Testis (tissue), 3 donors: ENCODE results near the gene TIMMDC1. TPM values are rescaled to one million over a fixed set of nuclear protein-coding genes. Genes with fewer than 3 reads are reported as not detected.
A peak's percentile ranks its signal among the peaks of the same experiment; 100 is the strongest.
"Not testable (repeated sequence)": the region's sequence is repeated elsewhere in the genome, so short reads cannot be mapped to it uniquely, and the experiment has no call there.

Source experiments
- DNase-seq: peaks from one replicate; pipeline ENCODE4 v3.0.0-alpha.2; 2019
- H3K27ac ChIP-seq, 2 donors: fragments of 200-600 bp; sonication (generic); one replicate each; pipeline ENCODE4 v1.5.1; 2019
- H3K27me3 ChIP-seq: fragments of 200-600 bp; sonication (generic); one replicate; pipeline ENCODE4 v1.5.1; 2019
- H3K36me3 ChIP-seq: fragments of 200-600 bp; sonication (generic); one replicate; pipeline ENCODE4 v1.5.1; 2017; ENCODE audit warnings: low read depth; ENCODE audit errors: missing control alignments
- H3K4me1 ChIP-seq: fragments of 200-600 bp; sonication (generic); one replicate; pipeline ENCODE4 v1.5.1; 2019
- H3K4me3 ChIP-seq, 2 donors: fragments of 200-600 bp; sonication (generic); one replicate each; pipeline ENCODE4 v1.5.1; 2017 to 2019
- H3K9me3 ChIP-seq: fragments of 200-600 bp; sonication (generic); one replicate; pipeline ENCODE4 v1.5.1; 2017
- CTCF ChIP-seq, 3 experiments: fragments of 450-650 bp in 2 of 3; fragments of 200-600 bp in 1 of 3; sonication (generic) in 1 of 3; IDR thresholded peaks; one replicate each; pipeline ENCODE4 v1.5.1; 2016 to 2019; ENCODE audit warnings: antibody characterized with exemption in 3 of 3, mild to moderate bottlenecking in 2 of 3, moderate library complexity in 1 of 3
- POLR2A ChIP-seq: fragments of 450-650 bp; IDR thresholded peaks from one replicate; pipeline ENCODE4 v1.6.1; 2017; ENCODE audit warnings: antibody characterized with exemption, mild to moderate bottlenecking, moderate library complexity
- WGBS, 2 donors: methylation state at CpG; one replicate each; pipeline ENCODE4 v1.1.5; 2018; 5-methylcytosine and 5-hydroxymethylcytosine counted together
- intact Hi-C: fragments of 100-400 bp; cut with DNase I; formaldehyde crosslinking; loops from one replicate; pipeline ENCODE4 v1.15.1; 2023; ENCODE audit warnings: low total_unique reads
- polyA plus RNA-seq: library from polyadenylated mRNA; stranded (reverse); fragments of 350-450 nt; fragmentation: Illumina TruSeq; extraction: RNeasy Lipid Tissue Mini Kit (QIAGEN cat#74804); gene quantifications from one replicate; pipeline ENCODE4 v1.2.3, GENCODE V29; 2014; ENCODE audit warnings: low read depth, low replicate concordance; ENCODE audit not compliant: insufficient read depth
- total RNA-seq, 2 donors: library from RNA; depleted of rRNA; stranded (reverse); fragments of >200 nt; gene quantifications; one replicate each; pipeline ENCODE4 v1.2.3, GENCODE V29; 2016

Gene TIMMDC1
- total and polyA plus RNA-seq, 3 donors from 2014 or later, result 70.9 to 109 (median 81.4) TPM

GRCh38 chr3:119559441-119559963, 61.2 kb downstream of the TIMMDC1 start, which contains the start of gene CD80:
TSS of gene CD80 (minus strand) at chr3:119559614. CDS start at chr3:119557728, 1,886 bp downstream.
- Histone ChIP-seq H3K9me3 (no peaks in the 10 kb centered on the region), H3K27me3 (no peaks in the 10 kb centered on the region), H3K4me3 (no peak within 1 kb of the TSS), H3K27ac (no peak within 1 kb of the TSS), H3K4me1 (no peaks in the 10 kb centered on the region), H3K36me3 (no peaks in the 10 kb centered on the region)
- TF ChIP-seq CTCF (IDR thresholded peaks at IDR 0.05) (no peak), POLR2A (no peak)
- DNase-seq, result peak; percentile 78
- intact Hi-C loops, result no loop called here
- 57 to 70% methylated on average over 3 to 7 of the region's 7 CpGs for WGBS, 2 donors

DNA sequence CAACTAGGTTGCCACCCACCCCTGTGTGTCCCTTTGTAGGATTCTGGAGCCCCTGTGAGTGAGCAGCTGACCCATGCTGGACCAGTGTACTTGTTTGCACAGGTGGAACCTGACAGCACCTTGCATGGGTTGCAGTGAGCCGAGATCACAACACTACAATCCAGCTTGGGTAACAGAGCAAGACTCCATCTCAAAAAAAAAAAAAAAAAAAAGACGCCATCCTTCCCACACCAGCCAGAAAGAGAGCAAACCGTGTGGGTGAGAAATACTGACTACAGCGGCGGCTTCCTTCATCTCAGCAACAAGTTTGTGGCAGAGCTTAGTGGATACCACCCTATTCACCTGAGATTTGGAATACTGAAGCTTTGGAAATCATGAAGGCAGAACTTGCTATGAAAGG, 61.8 kb downstream of the TIMMDC1 start:
- H3K9me3 ChIP-seq, result no peaks in the 10 kb centered on the region
- H3K4me1 ChIP-seq, result no peaks in the 10 kb centered on the region
- WGBS, 2 donors, result 87 to 93% methylated on average over 5 of the region's 5 CpGs
- no peak for DNase-seq
- intact Hi-C loops, result no loop called here
- TF ChIP-seq POLR2A, result no peak
- no peak overlapping the region for H3K4me3 ChIP-seq
- H3K36me3 ChIP-seq, result no peaks in the 10 kb centered on the region
- no peak overlapping the region for H3K27ac ChIP-seq
- no peaks in the 10 kb centered on the region for H3K27me3 ChIP-seq

DNA sequence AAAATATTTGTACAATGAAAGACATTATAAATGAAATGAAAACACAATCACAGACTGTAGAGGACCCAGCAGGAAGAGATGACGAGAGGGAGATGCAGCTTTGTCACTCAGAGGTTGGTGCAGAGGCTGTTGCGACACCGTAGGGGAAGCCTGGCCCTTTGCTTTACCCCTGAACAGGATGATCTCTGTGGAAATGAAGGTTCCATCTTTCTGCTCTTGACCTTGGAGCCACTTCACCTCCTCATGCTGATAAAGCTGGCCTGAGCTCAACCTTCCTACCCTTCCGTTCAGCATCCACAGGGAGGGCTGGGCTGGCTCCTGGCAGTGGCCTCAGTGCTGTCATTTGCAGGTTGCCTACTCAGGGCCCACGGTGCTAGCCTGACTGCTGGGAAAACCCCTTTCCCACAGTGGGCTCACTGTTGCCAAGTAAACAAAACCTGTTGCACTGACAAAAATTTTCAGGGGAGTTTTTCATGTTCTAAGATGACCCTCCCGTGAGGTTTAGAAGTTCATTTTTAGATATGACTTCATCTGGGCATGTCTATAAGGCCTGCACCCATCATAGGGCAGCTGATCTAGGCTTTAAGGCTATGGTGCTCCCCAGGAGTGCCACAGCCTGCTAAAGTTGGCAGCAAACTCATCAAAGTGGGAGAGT, 64.1 kb downstream of the TIMMDC1 start:
- DNase-seq, result no peak
- no peak overlapping the region for H3K27ac ChIP-seq
- intact Hi-C loops, result no loop called here
- no peaks in the 10 kb centered on the region for H3K9me3 ChIP-seq
- no peaks in the 10 kb centered on the region for H3K36me3 ChIP-seq
- H3K27me3 ChIP-seq, result no peaks in the 10 kb centered on the region
- H3K4me1 ChIP-seq, result no peaks in the 10 kb centered on the region
- WGBS, 2 donors, result 66 to 68% methylated on average over 6 of the region's 6 CpGs
- no peak overlapping the region for H3K4me3 ChIP-seq
- no peak for TF ChIP-seq POLR2A
- TF ChIP-seq CTCF (IDR thresholded peaks at IDR 0.05), result no peak

DNA sequence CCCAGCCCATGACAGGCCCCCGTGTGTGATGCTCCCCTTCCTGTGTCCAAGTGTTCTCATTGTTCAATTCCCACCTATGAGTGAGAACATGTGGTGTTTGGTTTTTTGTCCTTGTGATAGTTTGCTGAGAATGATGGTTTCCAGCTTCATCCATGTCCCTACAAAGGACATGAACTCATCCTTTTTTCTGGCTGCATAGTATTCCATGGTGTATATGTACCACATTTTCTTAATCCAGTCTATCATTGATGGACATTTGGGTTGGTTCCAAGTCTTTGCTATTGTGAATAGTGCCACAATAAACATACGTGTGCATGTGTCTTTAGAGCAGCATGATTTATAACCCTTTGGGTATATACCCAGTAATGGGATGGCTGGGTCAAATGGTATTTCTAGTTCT, 65.0 kb downstream of the TIMMDC1 start:
- H3K4me1 ChIP-seq, DNase-seq, H3K27ac ChIP-seq, H3K36me3 ChIP-seq, intact Hi-C loops, H3K9me3 ChIP-seq, H3K27me3 ChIP-seq, H3K4me3 ChIP-seq: not testable (repeated sequence)
- 91 to 97% methylated on average over 2 of the region's 2 CpGs for WGBS, 2 donors

- Histone ChIP-seq H3K4me1 (peaks cover 9% of the 10 kb centered on the region), H3K36me3 (no peaks in the 10 kb centered on the region), H3K9me3 (no peaks in the 10 kb centered on the region), H3K4me3 (no peak overlapping the region), H3K27me3 (no peaks in the 10 kb centered on the region), H3K27ac (peak overlapping the region in 1 of 2 donors; percentile 71)
- intact Hi-C loops, result no loop called here
- DNase-seq, result no peak
- 92 to 95% methylated on average over 4 of the region's 4 CpGs for WGBS, 2 donors
- TF ChIP-seq POLR2A (no peak), CTCF (IDR thresholded peaks at IDR 0.05) (no peak)
These were observed 70.8 kb downstream of the TIMMDC1 start for GRCh38 chr3:119569156-119569555.

DNA sequence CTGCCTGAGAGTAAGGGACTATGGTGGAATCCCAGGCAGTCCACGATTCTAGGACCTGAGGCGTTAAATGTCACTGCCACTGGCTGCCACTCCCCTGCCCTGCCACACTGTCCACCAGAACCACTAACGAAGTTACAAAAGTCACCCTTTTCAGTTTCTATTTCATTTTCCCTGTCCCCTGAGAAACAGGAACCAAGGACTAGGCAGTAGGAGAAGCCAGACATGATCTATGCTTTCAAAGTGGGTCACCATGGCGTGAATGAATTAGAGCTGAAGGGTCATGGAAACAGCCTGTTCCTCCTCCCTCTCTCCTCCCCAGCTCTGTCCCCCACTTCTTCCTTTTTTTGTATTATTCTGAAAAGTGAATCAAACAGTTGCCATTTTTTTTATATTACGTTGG, 71.9 kb downstream of the TIMMDC1 start:
- Histone ChIP-seq H3K9me3 (no peaks in the 10 kb centered on the region), H3K4me3 (no peak overlapping the region), H3K27me3 (no peaks in the 10 kb centered on the region), H3K36me3 (no peaks in the 10 kb centered on the region), H3K4me1 (peaks cover 9% of the 10 kb centered on the region), H3K27ac (peak overlapping the region in 1 of 2 donors; percentile 71)
- DNase-seq, result no peak
- TF ChIP-seq CTCF (IDR thresholded peaks at IDR 0.05) (no peak), POLR2A (no peak)
- WGBS, 2 donors, result 61 to 69% methylated on average over 5 of the region's 5 CpGs
- intact Hi-C loops, result no loop called here
